ENCODE results near the gene EGFL7. TPM values are rescaled to one million over a fixed set of nuclear protein-coding genes. Genes with fewer than 3 reads are reported as not detected.

EGFL7 gene
- total and polyA plus RNA-seq, 5 donors = 73.3 to 148 (median 83.6) TPM

DNA sequence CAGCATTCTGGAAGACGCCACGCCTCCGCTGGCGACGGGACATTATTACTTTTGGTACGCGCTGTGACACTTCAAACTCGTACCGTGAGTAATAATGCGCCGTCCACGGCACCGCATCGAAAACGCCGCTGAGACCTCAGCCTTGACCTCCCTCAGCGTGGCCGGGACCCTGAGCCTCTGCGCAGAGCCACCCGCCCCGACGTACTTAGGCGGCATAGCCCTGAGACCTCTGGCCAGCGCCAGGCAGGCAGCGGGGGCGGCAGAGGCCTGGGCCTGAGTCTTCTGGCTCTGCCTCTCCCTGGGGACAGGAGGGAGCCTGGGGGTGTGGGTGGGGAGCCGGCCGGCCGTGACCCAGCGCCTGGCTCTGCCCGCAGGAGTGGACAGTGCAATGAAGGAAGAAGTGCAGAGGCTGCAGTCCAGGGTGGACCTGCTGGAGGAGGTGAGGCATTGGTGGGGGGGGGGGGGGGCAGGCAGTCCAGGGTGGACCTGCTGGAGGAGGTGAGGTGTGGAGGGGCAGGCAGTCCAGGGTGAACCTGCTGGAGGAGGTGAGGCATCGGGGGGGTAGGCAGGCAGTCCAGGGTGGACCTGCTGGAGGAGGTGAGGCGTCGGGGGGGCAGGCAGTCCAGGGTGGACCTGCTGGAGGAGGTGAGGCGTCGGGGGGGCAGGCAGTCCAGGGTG is 8.0 kb downstream of the EGFL7 start:
- intact Hi-C loops (cut with DNase I) = no loop called here
- Histone ChIP-seq H3K9me3 (ENCODE audit: control insufficient read depth, low read length) (no peaks in the 10 kb centered on the region), H3K27ac (ENCODE audit: low read length) (peak overlapping the region; percentile 0), H3K27me3 (ENCODE audit: control insufficient read depth, insufficient read depth) (no peaks in the 10 kb centered on the region), H3K4me1 (ENCODE audit: control insufficient read depth, insufficient read depth, low read length) (no peaks in the 10 kb centered on the region), H3K4me3 (ENCODE audit: low read length) (no peak overlapping the region)
- DNase-seq (peak in 1 of 3 donors; percentile 33), ATAC-seq (no peak)
- whole genome bisulfite sequencing = 58% methylated on average over 36 of the region's 36 CpGs

DNA sequence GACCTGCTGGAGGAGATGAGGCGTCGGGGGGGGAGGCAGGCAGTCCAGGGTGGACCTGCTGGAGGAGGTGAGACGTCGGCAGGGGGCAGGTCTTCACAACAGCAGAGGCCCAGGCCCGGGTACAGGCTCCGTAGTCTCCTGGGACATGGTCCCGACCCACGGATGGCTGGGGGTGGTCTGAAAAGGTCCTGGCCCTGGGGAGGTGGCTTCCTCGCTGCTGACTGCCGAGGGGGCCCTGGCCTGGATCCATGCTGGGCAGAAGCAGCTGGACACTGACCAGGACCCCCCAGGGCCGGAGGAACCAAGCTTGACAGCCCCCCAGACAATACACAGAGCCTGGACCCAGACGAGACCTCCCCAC is 8.5 kb downstream of the EGFL7 start:
- Histone ChIP-seq H3K27ac (ENCODE audit: low read length) (no peak overlapping the region), H3K27me3 (ENCODE audit: control insufficient read depth, insufficient read depth) (no peaks in the 10 kb centered on the region), H3K9me3 (ENCODE audit: control insufficient read depth, low read length) (no peaks in the 10 kb centered on the region), H3K4me3 (ENCODE audit: low read length) (no peak overlapping the region), H3K4me1 (ENCODE audit: control insufficient read depth, insufficient read depth, low read length) (no peaks in the 10 kb centered on the region)
- 28% methylated on average over 12 of the region's 12 CpGs for WGBS
- DNase-seq (no peak), ATAC-seq (no peak)
- intact Hi-C loops (cut with DNase I) = no loop called here

DNA sequence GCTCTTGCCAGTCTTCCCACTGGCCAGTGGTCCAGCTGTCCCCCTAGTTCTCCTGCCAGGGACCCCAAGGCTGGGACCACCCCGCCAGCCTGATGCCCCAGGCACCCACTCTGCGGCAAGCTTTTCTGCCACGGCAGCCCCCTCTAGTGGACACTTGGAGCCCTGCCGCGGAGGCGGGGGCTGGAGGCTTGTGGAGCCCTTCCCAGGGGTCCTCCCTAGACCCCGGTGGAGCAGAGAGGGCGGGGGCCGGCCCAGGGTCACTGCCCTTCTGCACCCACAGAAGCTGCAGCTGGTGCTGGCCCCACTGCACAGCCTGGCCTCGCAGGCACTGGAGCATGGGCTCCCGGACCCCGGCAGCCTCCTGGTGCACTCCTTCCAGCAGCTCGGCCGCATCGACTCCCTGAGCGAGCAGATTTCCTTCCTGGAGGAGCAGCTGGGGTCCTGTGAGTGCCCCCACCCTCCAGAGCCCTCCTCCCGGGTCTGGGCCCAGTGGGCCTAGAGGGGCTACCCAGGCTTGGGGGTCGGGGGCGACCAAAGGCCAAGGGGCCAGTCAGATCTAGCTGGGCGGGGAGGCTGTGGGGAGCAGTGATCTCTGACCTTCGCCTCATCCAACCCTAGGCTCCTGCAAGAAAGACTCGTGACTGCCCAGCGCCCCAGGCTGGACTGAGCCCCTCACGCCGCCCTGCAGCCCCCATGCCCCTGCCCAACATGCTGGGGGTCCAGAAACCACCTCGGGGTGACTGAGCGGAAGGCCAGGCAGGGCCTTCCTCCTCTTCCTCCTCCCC is 9.1 kb downstream of the EGFL7 start:
- no peak overlapping the region for H3K27ac ChIP-seq (ENCODE audit: low read length)
- 47% methylated on average over 27 of the region's 27 CpGs for WGBS
- intact Hi-C loops (cut with DNase I) = no loop called here
- H3K4me1 ChIP-seq (ENCODE audit: control insufficient read depth, insufficient read depth, low read length) = no peaks in the 10 kb centered on the region
- no peaks in the 10 kb centered on the region for H3K9me3 ChIP-seq (ENCODE audit: control insufficient read depth, low read length)
- DNase-seq (peak in 2 of 3 donors; percentile 79 to 85), ATAC-seq (no peak)
- no peaks in the 10 kb centered on the region for H3K27me3 ChIP-seq (ENCODE audit: control insufficient read depth, insufficient read depth)
- H3K4me3 ChIP-seq (ENCODE audit: low read length) = no peak overlapping the region

DNA sequence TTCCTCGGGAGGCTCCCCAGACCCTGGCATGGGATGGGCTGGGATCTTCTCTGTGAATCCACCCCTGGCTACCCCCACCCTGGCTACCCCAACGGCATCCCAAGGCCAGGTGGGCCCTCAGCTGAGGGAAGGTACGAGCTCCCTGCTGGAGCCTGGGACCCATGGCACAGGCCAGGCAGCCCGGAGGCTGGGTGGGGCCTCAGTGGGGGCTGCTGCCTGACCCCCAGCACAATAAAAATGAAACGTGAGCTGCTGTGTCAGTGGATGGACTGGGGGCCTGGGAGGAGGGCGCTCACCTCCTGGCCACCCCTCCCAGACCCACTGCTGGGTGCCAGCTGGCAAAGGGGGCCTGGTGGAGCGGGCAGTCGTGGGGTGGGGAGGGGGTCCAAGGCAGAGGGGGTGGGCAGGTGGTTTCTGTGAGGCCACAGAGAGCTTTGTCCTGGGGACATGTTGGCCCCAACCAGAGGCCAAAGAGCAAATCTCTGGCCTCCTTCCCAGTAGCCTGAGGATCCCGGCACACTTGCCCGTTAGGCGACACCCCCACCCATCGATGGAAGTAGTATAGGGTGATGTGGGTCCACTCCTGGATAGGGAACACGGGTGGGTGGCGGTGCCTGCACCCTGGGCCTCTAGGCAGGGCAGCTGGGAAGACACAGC is 9.8 kb downstream of the EGFL7 start:
- Histone ChIP-seq H3K4me1 (ENCODE audit: control insufficient read depth, insufficient read depth, low read length) (no peaks in the 10 kb centered on the region), H3K27ac (ENCODE audit: low read length) (no peak overlapping the region), H3K9me3 (ENCODE audit: control insufficient read depth, low read length) (no peaks in the 10 kb centered on the region), H3K4me3 (ENCODE audit: low read length) (no peak overlapping the region), H3K27me3 (ENCODE audit: control insufficient read depth, insufficient read depth) (no peaks in the 10 kb centered on the region)
- DNase-seq (no peak), ATAC-seq (peak; percentile 0 to 1)
- 44% methylated on average over 14 of the region's 14 CpGs for WGBS
- intact Hi-C loops (cut with DNase I) = no loop called here

DNA sequence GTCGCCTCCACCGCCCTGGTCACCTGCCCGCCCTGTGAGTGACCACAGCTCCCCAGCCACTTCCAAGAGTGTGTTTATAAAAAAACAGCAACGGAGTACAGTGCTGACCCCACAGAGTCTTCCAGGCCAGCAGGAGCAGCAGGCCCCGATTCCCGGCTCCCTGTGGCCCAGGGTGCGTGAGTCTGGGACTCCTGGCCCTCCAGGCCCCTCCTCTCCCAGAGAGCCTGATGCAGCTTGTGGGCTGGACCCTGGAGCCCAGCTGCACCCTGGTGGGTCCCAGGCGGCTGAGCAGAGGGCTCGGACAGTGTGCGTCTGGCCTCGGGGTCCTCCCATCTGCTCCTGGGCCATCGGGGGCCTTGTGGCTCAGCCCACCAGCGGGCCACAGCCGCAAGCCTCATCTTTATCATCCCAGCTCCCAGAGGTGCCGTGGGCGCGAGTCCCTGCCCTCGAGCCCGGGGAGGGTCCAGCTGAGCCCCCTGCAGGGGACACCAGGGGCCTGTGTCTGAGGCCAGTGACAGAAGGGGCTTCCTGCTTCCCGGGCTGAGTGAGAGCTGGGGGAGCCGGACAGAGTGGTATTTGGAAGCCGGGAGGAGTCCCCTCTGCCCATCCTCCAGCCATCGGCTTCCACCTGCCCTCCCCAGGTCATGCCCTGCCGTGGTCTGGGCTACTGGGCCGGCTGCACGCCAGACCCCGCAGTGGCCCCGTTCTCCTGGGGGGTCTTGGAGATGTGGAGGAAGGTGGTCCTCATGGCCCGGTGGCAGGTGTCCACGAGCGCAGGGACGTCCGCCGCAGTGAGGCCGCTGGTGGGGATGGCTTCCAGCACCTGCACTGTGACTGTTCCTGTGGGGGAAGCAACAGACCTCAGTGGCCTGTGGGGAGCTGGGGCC is 10.6 kb downstream of the EGFL7 start:
- intact Hi-C loops (cut with DNase I) = no loop called here
- no peak overlapping the region for H3K4me3 ChIP-seq (ENCODE audit: low read length)
- no peak overlapping the region for H3K27ac ChIP-seq (ENCODE audit: low read length)

DNA sequence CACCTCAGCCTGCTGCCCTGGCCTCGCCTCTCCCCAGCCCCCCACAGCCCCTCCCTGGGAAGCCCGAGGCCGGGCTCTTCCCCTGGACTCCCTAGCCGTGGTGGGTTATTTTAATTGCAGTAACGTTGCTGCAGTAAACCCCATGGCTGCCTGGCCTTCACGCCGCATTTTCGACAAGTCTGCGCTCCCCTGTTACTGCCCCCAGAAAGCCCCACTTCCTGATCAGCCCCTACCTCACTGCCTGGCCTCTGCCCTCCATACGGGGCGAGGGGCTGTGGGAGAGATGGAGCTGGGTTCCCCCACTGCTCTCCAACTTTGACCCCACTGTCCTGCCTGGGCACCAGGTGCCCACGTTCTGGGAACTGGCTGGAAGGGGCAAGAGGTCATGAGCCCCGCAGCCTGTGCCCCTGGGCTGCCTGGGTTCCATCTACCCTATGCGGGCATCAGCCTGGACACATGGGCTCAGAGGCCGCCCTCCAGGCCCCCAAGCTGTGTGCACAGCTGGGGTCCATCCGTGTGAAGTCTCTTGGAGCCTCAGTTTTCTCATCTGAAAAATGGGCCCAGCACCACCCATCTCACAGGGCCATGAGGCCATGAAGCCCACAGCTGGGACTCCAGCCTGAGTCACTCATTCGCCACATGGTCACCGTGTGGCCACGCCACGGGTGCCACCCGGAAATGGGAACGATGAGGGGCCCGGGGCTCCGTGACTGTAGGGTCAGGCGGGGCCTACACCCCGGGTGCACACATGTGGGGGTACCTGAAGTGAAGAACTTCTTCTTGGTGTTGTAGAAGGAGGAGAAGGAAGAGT is 11.5 kb downstream of the EGFL7 start:
- ATAC-seq = peak; percentile 0 to 24
- H3K9me3 ChIP-seq (ENCODE audit: control insufficient read depth, low read length) = no peaks in the 10 kb centered on the region
- H3K4me1 ChIP-seq (ENCODE audit: control insufficient read depth, insufficient read depth, low read length) = peaks cover 3% of the 10 kb centered on the region
- DNase-seq = no peak
- intact Hi-C loops (cut with DNase I) = no loop called here
- no peak overlapping the region for H3K4me3 ChIP-seq (ENCODE audit: low read length)
- no peak overlapping the region for H3K27ac ChIP-seq (ENCODE audit: low read length)
- no peaks in the 10 kb centered on the region for H3K27me3 ChIP-seq (ENCODE audit: control insufficient read depth, insufficient read depth)
- WGBS = 69% methylated on average over 26 of the region's 26 CpGs

More for the DNA sequence above, 10.6 kb downstream of the EGFL7 start:
- peak; percentile 1 to 5 for ATAC-seq
- 62% methylated on average over 35 of the region's 35 CpGs for WGBS
- no peaks in the 10 kb centered on the region for H3K9me3 ChIP-seq (ENCODE audit: control insufficient read depth, low read length)
- no peaks in the 10 kb centered on the region for H3K27me3 ChIP-seq (ENCODE audit: control insufficient read depth, insufficient read depth)
- no peak for DNase-seq
- no peaks in the 10 kb centered on the region for H3K4me1 ChIP-seq (ENCODE audit: control insufficient read depth, insufficient read depth, low read length)

DNA sequence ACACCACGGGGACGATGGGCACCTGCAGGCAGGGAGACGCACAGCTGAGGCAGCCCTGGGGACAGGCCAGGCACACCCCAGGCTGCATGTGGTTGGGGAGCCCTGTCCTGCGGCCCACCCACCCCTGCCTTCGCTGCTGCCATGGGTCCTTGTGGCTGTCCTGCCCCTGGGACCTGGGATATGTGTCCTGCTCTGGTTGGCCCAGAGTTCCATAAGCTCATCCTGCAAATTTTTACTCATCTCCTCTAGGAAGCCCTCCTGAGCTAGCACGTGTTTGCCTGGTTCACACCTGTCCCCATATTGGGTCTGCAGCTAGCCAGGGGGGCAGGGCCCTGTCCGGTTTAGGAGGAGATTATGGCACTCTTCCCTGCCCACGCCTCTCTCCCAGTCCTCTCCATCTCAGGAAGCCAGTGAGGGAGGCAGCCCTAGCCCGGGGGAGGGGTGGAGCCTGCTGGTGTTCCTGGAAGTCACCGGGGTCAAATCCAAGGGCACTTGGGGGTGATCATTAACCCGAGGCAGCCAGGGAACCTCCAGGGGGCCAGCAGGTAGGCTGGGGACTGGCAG is 12.2 kb downstream of the EGFL7 start:
- 61% methylated on average over 11 of the region's 11 CpGs for WGBS

DNA sequence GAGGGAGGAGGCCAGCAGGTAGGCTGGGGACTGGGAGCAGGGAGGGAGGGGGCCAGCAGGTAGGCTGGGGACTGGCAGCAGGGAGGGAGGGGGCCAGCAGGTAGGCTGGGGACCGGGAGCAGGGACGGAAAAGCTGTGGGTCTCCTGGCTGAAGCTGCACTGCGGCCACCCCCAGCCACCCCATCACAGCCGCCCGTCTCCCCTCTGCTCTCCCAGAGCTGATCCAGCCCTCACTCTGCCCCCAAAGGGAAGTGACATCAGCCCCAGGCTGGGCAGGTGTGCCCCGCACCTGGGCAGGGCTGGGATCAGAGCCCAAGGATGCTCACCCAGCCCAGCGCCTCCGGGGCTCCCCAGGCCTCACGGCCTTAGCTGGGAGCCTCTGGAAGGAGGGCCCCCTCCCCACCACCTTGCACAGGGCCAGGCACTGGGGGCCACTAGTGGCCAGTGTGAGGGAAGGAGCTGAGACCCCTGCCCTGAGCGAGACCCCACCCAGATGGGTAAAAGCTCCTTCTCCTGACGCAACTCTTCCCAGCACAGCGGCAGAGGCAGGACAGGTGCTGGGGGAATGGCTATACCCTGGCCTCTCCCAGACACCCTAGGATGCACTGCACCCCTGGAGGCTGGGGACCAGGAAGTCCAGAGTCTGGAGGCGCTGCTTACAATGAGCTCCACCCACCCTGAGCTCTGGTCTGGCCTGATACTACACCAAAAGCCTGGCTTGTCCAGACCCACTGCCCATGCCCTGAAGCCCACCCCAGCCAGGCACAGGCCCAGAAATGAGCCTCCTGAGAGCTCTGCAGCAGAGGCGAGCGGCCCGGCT is 13.0 kb downstream of the EGFL7 start:
- H3K9me3 ChIP-seq (ENCODE audit: control insufficient read depth, low read length) = no peaks in the 10 kb centered on the region
- no peaks in the 10 kb centered on the region for H3K27me3 ChIP-seq (ENCODE audit: control insufficient read depth, insufficient read depth)
- WGBS = 80% methylated on average over 16 of the region's 16 CpGs
- H3K4me1 ChIP-seq (ENCODE audit: control insufficient read depth, insufficient read depth, low read length) = peaks cover 3% of the 10 kb centered on the region
- intact Hi-C loops (cut with DNase I) = no loop called here
- DNase-seq = peak in 1 of 3 donors; percentile 49
- no peak overlapping the region for H3K4me3 ChIP-seq (ENCODE audit: low read length)
- no peak overlapping the region for H3K27ac ChIP-seq (ENCODE audit: low read length)
- peak in 1 of 2 donors; percentile 1 for ATAC-seq

More for the DNA sequence above, 12.2 kb downstream of the EGFL7 start:
- ATAC-seq (peak; percentile 5 to 24), DNase-seq (peak; percentile 79 to 85 (median 82))
- intact Hi-C loops (cut with DNase I) = no loop called here
- H3K4me1 ChIP-seq (ENCODE audit: control insufficient read depth, insufficient read depth, low read length) = peaks cover 3% of the 10 kb centered on the region
- no peaks in the 10 kb centered on the region for H3K9me3 ChIP-seq (ENCODE audit: control insufficient read depth, low read length)
- no peak overlapping the region for H3K27ac ChIP-seq (ENCODE audit: low read length)
- H3K27me3 ChIP-seq (ENCODE audit: control insufficient read depth, insufficient read depth) = no peaks in the 10 kb centered on the region
- H3K4me3 ChIP-seq (ENCODE audit: low read length) = no peak overlapping the region

DNA sequence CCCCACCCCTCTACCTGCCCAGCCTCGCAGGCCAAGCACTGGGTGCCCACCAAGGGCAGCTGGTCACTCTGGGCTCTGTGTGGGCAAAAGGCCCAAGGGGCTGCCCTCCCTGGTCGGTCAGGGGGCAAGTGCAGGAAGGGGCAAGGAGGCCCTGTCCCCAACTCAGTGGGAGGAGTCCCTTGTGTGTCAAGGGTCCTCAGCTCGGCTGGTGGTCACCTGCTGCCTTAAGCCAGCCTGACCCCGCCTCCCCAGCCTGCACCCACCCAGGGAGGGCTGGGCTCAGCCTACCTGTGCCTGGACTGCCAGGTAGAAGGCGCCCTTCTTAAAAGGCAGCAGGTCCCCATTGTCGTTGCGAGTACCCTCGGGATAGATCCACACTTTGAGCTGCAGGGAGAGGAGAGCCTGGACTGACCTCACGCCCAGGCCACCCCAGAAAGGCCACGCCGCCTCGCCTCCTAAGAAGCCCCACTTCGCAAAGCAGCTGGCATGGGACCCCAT is 13.6 kb downstream of the EGFL7 start:
- ATAC-seq = no peak
- no peaks in the 10 kb centered on the region for H3K9me3 ChIP-seq (ENCODE audit: control insufficient read depth, low read length)
- WGBS = 92% methylated on average over 13 of the region's 13 CpGs
- no peak overlapping the region for H3K27ac ChIP-seq (ENCODE audit: low read length)
- H3K4me3 ChIP-seq (ENCODE audit: low read length) = no peak overlapping the region
- intact Hi-C loops (cut with DNase I) = no loop called here
- peaks cover 3% of the 10 kb centered on the region for H3K4me1 ChIP-seq (ENCODE audit: control insufficient read depth, insufficient read depth, low read length)
- H3K27me3 ChIP-seq (ENCODE audit: control insufficient read depth, insufficient read depth) = no peaks in the 10 kb centered on the region
- DNase-seq = peak in 1 of 3 donors; percentile 63

Measured in right cardiac atrium (tissue), 5 donors.